Measurements from ENCODE around the gene DLEC1.

The DLEC1 gene

DNA sequence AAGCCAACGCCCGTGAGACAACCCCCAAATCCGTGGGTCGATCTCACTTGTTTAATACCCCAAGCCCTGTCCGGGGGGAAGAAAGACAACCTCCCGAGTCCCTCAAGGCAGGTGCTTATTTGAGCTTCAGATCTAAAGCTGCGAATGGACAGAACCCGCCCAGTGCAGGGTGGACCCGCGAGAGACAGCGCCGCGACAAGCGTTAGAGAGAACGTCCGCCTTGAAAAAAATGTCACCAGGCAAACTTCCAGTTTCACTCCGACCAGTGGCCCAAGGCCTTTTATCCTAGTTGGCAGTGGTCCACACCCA, 125.6 kb downstream of the DLEC1 start:
- Histone ChIP-seq H3K4me3 (ENCODE audit: insufficient read depth, low read depth, low read length, poor library complexity, severe bottlenecking) (peak overlapping the region; percentile 94), H3K36me3 (ENCODE audit: control insufficient read depth, insufficient read depth, low read length) (no peaks in the 10 kb centered on the region), H3K4me1 (ENCODE audit: control insufficient read depth, insufficient read depth, low read length, poor library complexity, severe bottlenecking) (peaks cover 10% of the 10 kb centered on the region), H3K9me3 (ENCODE audit: control insufficient read depth, low read length) (no peaks in the 10 kb centered on the region), H3K27me3 (replicated peaks; ENCODE audit: control insufficient read depth, insufficient read depth, low read length, poor library complexity, severe bottlenecking) (no peaks in the 10 kb centered on the region), H3K27ac (ENCODE audit: insufficient read depth, low read length, poor library complexity, severe bottlenecking) (peak overlapping the region; percentile 98)
- no peak for DNase-seq

DNA sequence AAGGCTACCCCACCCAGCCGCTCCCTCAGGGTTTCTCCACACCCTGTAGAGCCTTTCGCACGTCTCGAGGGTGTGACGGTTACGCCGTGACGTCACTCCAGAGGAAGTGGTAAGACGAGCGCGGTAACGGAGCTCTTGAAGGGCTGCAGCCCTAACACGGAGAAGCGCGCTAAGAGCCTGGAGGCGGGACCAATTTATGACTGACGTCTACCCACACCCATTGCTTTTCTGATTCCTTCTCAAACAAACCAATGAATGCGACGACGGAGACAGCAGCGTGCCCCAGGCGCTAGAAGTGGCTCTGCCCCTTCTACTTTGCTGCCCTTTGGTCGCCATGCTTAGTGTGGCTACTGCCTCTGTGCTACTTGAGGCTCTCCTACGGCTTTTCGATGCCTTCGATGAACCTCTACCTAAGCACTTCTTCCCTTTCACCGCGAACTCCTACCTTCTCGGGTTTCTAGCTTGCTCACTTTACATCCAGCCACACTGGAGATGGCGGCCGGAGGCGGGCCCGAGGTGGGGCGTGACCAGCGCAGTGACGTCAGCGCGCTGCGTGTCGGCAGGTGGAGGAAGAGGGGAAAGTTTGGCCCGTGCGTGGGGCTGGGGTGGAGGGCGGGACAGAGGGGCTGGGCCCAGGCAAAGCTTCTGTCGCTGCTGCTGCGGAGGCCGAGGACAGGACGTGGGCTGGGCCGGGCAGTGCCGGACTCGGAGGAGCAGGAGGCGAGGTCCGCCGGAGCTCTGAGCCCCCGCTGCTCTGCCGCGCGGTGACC, 126.1 kb downstream of the DLEC1 start, which contains the start of gene OXSR1:
Gene OXSR1, plus strand, starts transcription at position 586 of the 770 bp plus-strand sequence. CDS start 340 bp downstream, outside the sequence.
- Histone ChIP-seq H3K9me3 (ENCODE audit: control insufficient read depth, low read length) (no peaks in the 10 kb centered on the region), H3K27me3 (replicated peaks; ENCODE audit: control insufficient read depth, insufficient read depth, low read length, poor library complexity, severe bottlenecking) (no peaks in the 10 kb centered on the region), H3K4me3 (ENCODE audit: insufficient read depth, low read depth, low read length, poor library complexity, severe bottlenecking) (peak within 1 kb of the TSS; percentile 94), H3K4me1 (ENCODE audit: control insufficient read depth, insufficient read depth, low read length, poor library complexity, severe bottlenecking) (peaks cover 10% of the 10 kb centered on the region), H3K27ac (ENCODE audit: insufficient read depth, low read length, poor library complexity, severe bottlenecking) (peak within 1 kb of the TSS; percentile 98), H3K36me3 (ENCODE audit: control insufficient read depth, insufficient read depth, low read length) (no peaks in the 10 kb centered on the region)
- peak; percentile 94 to 97 (median 94) for DNase-seq

GRCh38 chr3:38165722-38166387, 126.8 kb downstream of the DLEC1 start:
- peaks cover 10% of the 10 kb centered on the region for H3K4me1 ChIP-seq (ENCODE audit: control insufficient read depth, insufficient read depth, low read length, poor library complexity, severe bottlenecking)
- H3K27ac ChIP-seq (ENCODE audit: insufficient read depth, low read length, poor library complexity, severe bottlenecking) = peak overlapping the region; percentile 98
- no peaks in the 10 kb centered on the region for H3K9me3 ChIP-seq (ENCODE audit: control insufficient read depth, low read length)
- no peaks in the 10 kb centered on the region for H3K27me3 ChIP-seq (replicated peaks; ENCODE audit: control insufficient read depth, insufficient read depth, low read length, poor library complexity, severe bottlenecking)
- peak overlapping the region; percentile 94 for H3K4me3 ChIP-seq (ENCODE audit: insufficient read depth, low read depth, low read length, poor library complexity, severe bottlenecking)
- H3K36me3 ChIP-seq (ENCODE audit: control insufficient read depth, insufficient read depth, low read length) = no peaks in the 10 kb centered on the region
- no peak for DNase-seq

GRCh38 chr3:38167591-38167990, 128.6 kb downstream of the DLEC1 start:
- Histone ChIP-seq H3K36me3 (ENCODE audit: control insufficient read depth, insufficient read depth, low read length) (no peaks in the 10 kb centered on the region), H3K27me3 (replicated peaks; ENCODE audit: control insufficient read depth, insufficient read depth, low read length, poor library complexity, severe bottlenecking) (no peaks in the 10 kb centered on the region), H3K27ac (ENCODE audit: insufficient read depth, low read length, poor library complexity, severe bottlenecking) (no peak overlapping the region), H3K4me1 (ENCODE audit: control insufficient read depth, insufficient read depth, low read length, poor library complexity, severe bottlenecking) (peaks cover 10% of the 10 kb centered on the region), H3K4me3 (ENCODE audit: insufficient read depth, low read depth, low read length, poor library complexity, severe bottlenecking) (no peak overlapping the region), H3K9me3 (ENCODE audit: control insufficient read depth, low read length) (no peaks in the 10 kb centered on the region)
- no peak for DNase-seq

- Histone ChIP-seq H3K4me3 (ENCODE audit: insufficient read depth, low read depth, low read length, poor library complexity, severe bottlenecking) (no peak overlapping the region), H3K27me3 (replicated peaks; ENCODE audit: control insufficient read depth, insufficient read depth, low read length, poor library complexity, severe bottlenecking) (no peaks in the 10 kb centered on the region), H3K36me3 (ENCODE audit: control insufficient read depth, insufficient read depth, low read length) (no peaks in the 10 kb centered on the region), H3K4me1 (ENCODE audit: control insufficient read depth, insufficient read depth, low read length, poor library complexity, severe bottlenecking) (peaks cover 14% of the 10 kb centered on the region), H3K27ac (ENCODE audit: insufficient read depth, low read length, poor library complexity, severe bottlenecking) (no peak overlapping the region), H3K9me3 (ENCODE audit: control insufficient read depth, low read length) (no peaks in the 10 kb centered on the region)
- no peak for DNase-seq
Measured at GRCh38 chr3:38168151-38169026, 129.4 kb downstream of the DLEC1 start.

GRCh38 chr3:38169027-38169317, 130.0 kb downstream of the DLEC1 start:
- Histone ChIP-seq H3K9me3 (ENCODE audit: control insufficient read depth, low read length) (no peaks in the 10 kb centered on the region), H3K36me3 (ENCODE audit: control insufficient read depth, insufficient read depth, low read length) (no peaks in the 10 kb centered on the region), H3K4me1 (ENCODE audit: control insufficient read depth, insufficient read depth, low read length, poor library complexity, severe bottlenecking) (peaks cover 17% of the 10 kb centered on the region), H3K27ac (ENCODE audit: insufficient read depth, low read length, poor library complexity, severe bottlenecking) (no peak overlapping the region), H3K27me3 (replicated peaks; ENCODE audit: control insufficient read depth, insufficient read depth, low read length, poor library complexity, severe bottlenecking) (no peaks in the 10 kb centered on the region), H3K4me3 (ENCODE audit: insufficient read depth, low read depth, low read length, poor library complexity, severe bottlenecking) (no peak overlapping the region)
- no peak for DNase-seq

DNA sequence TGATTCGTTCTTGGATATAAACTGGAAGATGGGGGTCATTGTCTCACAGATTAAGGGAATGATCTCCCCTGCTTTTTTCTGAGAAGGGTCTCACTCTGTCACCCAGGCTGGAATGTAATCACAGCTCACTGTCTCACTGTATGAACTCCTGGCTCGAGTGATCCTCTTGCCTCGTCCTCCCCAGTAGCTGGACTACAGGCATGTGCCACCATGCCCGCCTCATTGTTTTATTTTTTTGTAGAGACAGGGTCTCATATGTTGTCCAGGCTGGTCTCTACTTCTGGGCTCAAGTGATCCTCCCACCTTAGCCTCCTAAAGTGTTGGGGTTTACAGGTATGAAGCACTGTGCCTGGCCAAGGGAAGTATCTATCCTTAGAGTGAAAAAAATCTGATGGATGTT, 131.7 kb downstream of the DLEC1 start:
- H3K4me1 ChIP-seq (ENCODE audit: control insufficient read depth, insufficient read depth, low read length, poor library complexity, severe bottlenecking) = peaks cover 14% of the 10 kb centered on the region
- H3K27ac ChIP-seq (ENCODE audit: insufficient read depth, low read length, poor library complexity, severe bottlenecking) = no peak overlapping the region
- DNase-seq = no peak
- H3K4me3 ChIP-seq (ENCODE audit: insufficient read depth, low read depth, low read length, poor library complexity, severe bottlenecking) = no peak overlapping the region
- no peaks in the 10 kb centered on the region for H3K27me3 ChIP-seq (replicated peaks; ENCODE audit: control insufficient read depth, insufficient read depth, low read length, poor library complexity, severe bottlenecking)
- no peaks in the 10 kb centered on the region for H3K9me3 ChIP-seq (ENCODE audit: control insufficient read depth, low read length)
- no peaks in the 10 kb centered on the region for H3K36me3 ChIP-seq (ENCODE audit: control insufficient read depth, insufficient read depth, low read length)

DNA sequence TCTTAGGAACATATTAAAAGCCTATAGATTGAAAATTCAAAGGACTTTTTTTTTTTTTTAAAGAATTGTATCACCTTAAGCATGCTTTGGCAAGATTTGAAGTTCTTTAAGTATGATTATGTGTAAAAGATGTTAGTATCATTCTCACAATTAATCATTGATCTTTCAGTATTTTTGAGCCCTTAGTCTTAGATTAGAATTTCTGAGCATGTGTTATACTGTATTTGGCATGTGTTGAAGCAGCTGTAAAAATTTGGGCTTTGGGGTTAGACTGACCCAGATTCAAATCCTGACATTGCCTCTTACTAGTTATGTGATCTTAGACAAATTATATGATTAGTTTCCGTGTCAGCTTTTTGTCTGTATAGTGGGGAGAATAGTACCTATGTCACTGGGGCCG, 132.6 kb downstream of the DLEC1 start:
- Histone ChIP-seq H3K9me3 (ENCODE audit: control insufficient read depth, low read length) (no peaks in the 10 kb centered on the region), H3K4me3 (ENCODE audit: insufficient read depth, low read depth, low read length, poor library complexity, severe bottlenecking) (no peak overlapping the region), H3K27ac (ENCODE audit: insufficient read depth, low read length, poor library complexity, severe bottlenecking) (no peak overlapping the region), H3K36me3 (ENCODE audit: control insufficient read depth, insufficient read depth, low read length) (no peaks in the 10 kb centered on the region), H3K27me3 (replicated peaks; ENCODE audit: control insufficient read depth, insufficient read depth, low read length, poor library complexity, severe bottlenecking) (no peaks in the 10 kb centered on the region), H3K4me1 (ENCODE audit: control insufficient read depth, insufficient read depth, low read length, poor library complexity, severe bottlenecking) (peaks cover 14% of the 10 kb centered on the region)
- no peak for DNase-seq
